HG03060 (cell line): ENCODE measurements around the gene ANXA2.

Source experiments
- ATAC-seq: cut with Tn5 transposase; IDR thresholded peaks from one replicate; pipeline ENCODE4 v1.9.1; 2021; ENCODE audit warnings: low read depth, moderate number of reproducible peaks; ENCODE audit not compliant: unreplicated experiment

ANXA2 gene

GRCh38 chr15:60316961-60317360 is 80.8 kb downstream of the ANXA2 start:
- no peak for ATAC-seq

GRCh38 chr15:60315878-60316277 is 81.9 kb downstream of the ANXA2 start:
- no peak for ATAC-seq

- ATAC-seq = no peak
Measured at GRCh38 chr15:60313906-60314305, 83.9 kb downstream of the ANXA2 start.

- ATAC-seq = no peak
Measured at GRCh38 chr15:60307034-60307433, 90.8 kb downstream of the ANXA2 start.

GRCh38 chr15:60301024-60301423 is 96.8 kb downstream of the ANXA2 start:
- ATAC-seq = no peak

- ATAC-seq = no peak
Measured at GRCh38 chr15:60299452-60300047, 98.2 kb downstream of the ANXA2 start.
